A549 (cell line): ENCODE measurements around the gene TMEM131. TPM values are rescaled to one million over a fixed set of nuclear protein-coding genes. Genes with fewer than 3 reads are reported as not detected.

ENCODE experiments used
- ATAC-seq, 2 experiments: fragments of 200-7000 bp in 1 of 2; fragments of >200 bp in 1 of 2; cut with Nextera tagmentation in 1 of 2; cut with Tn5 transposase in 1 of 2; 3 replicates each; pipeline versions ENCODE4 v1.8.0 to v1.9.1; 2018 to 2020; ENCODE audit warnings: mild to moderate bottlenecking in 1 of 2, moderate library complexity in 1 of 2
- CTCF ChIA-PET: fragments of 300-600 bp; sonication (Branson Sonifier 250); formaldehyde crosslinking; extraction: SDS; loops from one replicate; lab custom pipeline; 2021; ENCODE audit warnings: antibody characterized with exemption, inconsistent platforms; lab: Yijun Ruan, JAX
- POLR2A ChIA-PET: fragments of 350-600 bp; formaldehyde crosslinking; extraction: SDS; loops from one replicate; lab custom pipeline; 2021; ENCODE audit warnings: antibody characterized with exemption, inconsistent platforms; lab: Yijun Ruan, JAX
- DNase-seq, 2 experiments: peaks; one replicate each; pipeline versions ENCODE4 v3.0.0 to v3.0.0-alpha.2; 2011 to 2016; ENCODE audit warnings: low read depth in 1 of 2, low spot score in 1 of 2
- FAIRE-seq: peaks from 2 replicates; lab custom pipeline; 2011; peaks lifted over from hg19 to GRCh38; lab: Jason Lieb, UNC
- H3K27ac ChIP-seq, 2 experiments: fragments of >200 bp; sonication (Bioruptor Twin); formaldehyde crosslinking; 3 replicates each; pipeline ENCODE4 v1.5.1; 2016 to 2017
- H3K4me1 ChIP-seq: fragments of >200 bp; sonication (Bioruptor Twin); formaldehyde crosslinking; 3 replicates; pipeline ENCODE4 v1.6.1; 2016
- H3K4me2 ChIP-seq: fragments of >200 bp; sonication (Bioruptor Twin); formaldehyde crosslinking; 3 replicates; pipeline ENCODE4 v1.6.1; 2016
- H3K4me3 ChIP-seq: fragments of >200 bp; sonication (Bioruptor Twin); formaldehyde crosslinking; 3 replicates; pipeline ENCODE4 v1.5.1; 2016
- H3K9me3 ChIP-seq: fragments of >200 bp; sonication (Bioruptor Twin); formaldehyde crosslinking; 3 replicates; pipeline ENCODE4 v1.6.1; 2016
- CBX8 ChIP-seq: fragments of 200-600 bp; sonication (generic); IDR thresholded peaks from 2 replicates; pipeline ENCODE4 v1.6.1; 2016
- E2F6 ChIP-seq: IDR thresholded peaks from 2 replicates; pipeline ENCODE4 v1.6.1; 2012; ENCODE audit warnings: low read depth, borderline replicate concordance
- EHMT2 ChIP-seq: fragments of 200-600 bp; sonication (generic); IDR thresholded peaks from 2 replicates; pipeline ENCODE4 v1.6.1; 2016; ENCODE audit warnings: antibody characterized with exemption, low read depth, mild to moderate bottlenecking, moderate library complexity
- ELK1 ChIP-seq: fragments of 150-350 bp; IDR thresholded peaks from 2 replicates; pipeline ENCODE4 v1.6.1; 2014; ENCODE audit warnings: low read depth, mild to moderate bottlenecking, low read length
- FOSB ChIP-seq: fragments of 250-450 bp; sonication (Bioruptor Pico); IDR thresholded peaks from 2 replicates; pipeline ENCODE4 v1.5.0; 2020; ENCODE audit warnings: mild to moderate bottlenecking, moderate library complexity
- HEYL ChIP-seq: fragments of 250-450 bp; sonication (Bioruptor Pico); IDR thresholded peaks from 2 replicates; pipeline ENCODE4 v1.8.0; 2021; ENCODE audit warnings: mild to moderate bottlenecking, moderate library complexity
- JUNB ChIP-seq: fragments of >200 bp; sonication (Bioruptor Twin); formaldehyde crosslinking; IDR thresholded peaks from 2 replicates; pipeline ENCODE4 v1.6.1; 2016
- MAZ ChIP-seq: fragments of 150-350 bp; IDR thresholded peaks from 2 replicates; pipeline ENCODE4 v1.6.1; 2014; ENCODE audit warnings: antibody characterized with exemption, low read depth, low read length, borderline replicate concordance
- NR3C1 ChIP-seq: fragments of >200 bp; sonication (Bioruptor Twin); formaldehyde crosslinking; IDR thresholded peaks from 3 replicates; pipeline ENCODE4 v1.6.1; 2017
- RARB ChIP-seq: fragments of 250-450 bp; sonication (Bioruptor Pico); IDR thresholded peaks from 2 replicates; pipeline ENCODE4 v1.8.0; 2021; ENCODE audit warnings: mild to moderate bottlenecking, moderate library complexity
- TP53 ChIP-seq: fragments of 250-450 bp; sonication (Bioruptor Pico); IDR thresholded peaks from 2 replicates; pipeline ENCODE4 v1.5.0; 2021; ENCODE audit warnings: mild to moderate bottlenecking, moderate library complexity
- ZFP36 ChIP-seq: fragments of 450-650 bp; IDR thresholded peaks from 2 replicates; pipeline ENCODE4 v1.6.1; 2014; ENCODE audit warnings: borderline replicate concordance; ENCODE audit not compliant: partially characterized antibody
- ZSCAN20 ChIP-seq: fragments of 250-450 bp; sonication (Bioruptor Pico); IDR thresholded peaks from 2 replicates; pipeline ENCODE4 v1.8.0; 2022; ENCODE audit warnings: mild to moderate bottlenecking, moderate library complexity
- WGBS: methylation state at CpG from one replicate; pipeline ENCODE4 v1.1.6; 2017; ENCODE audit errors: missing lambda C conversion rate; 5-methylcytosine and 5-hydroxymethylcytosine counted together
- polyA plus RNA-seq, 4 experiments: library from polyadenylated mRNA; depleted of rRNA in 3 of 4; stranded (reverse); fragments of >200 nt; fragmentation: RNase III in 1 of 4; extraction: RNeasy Plus Mini Kit Qiagen cat#74134 plus additional on column Dnase treatment in 1 of 4; gene quantifications; 2 replicates in 3 of 4; 3 replicates in 1 of 4; pipeline ENCODE4 v1.2.3, GENCODE V29; 2011 to 2017

The TMEM131 gene
- polyA plus RNA-seq, 2 of the 4 experiments (the other 2 are of a cell fraction): 14.5 to 21.8 TPM

- ChIA-PET POLR2A (no interaction called here), CTCF (interaction anchor here (0.8 kb wide), 1 partner anchor 88 kb away, joined by 3 read pairs; no protein-coding TSS in a partner anchor)
- no peak for TF ChIP-seq NR3C1
- no peak for TF ChIP-seq E2F6
- no peak for TF ChIP-seq EHMT2
- TF ChIP-seq MAZ: no peak
- ATAC-seq: no peak
- no peaks in the 10 kb centered on the region for H3K4me1 ChIP-seq
- no peak overlapping the region for H3K4me3 ChIP-seq
- no peaks in the 10 kb centered on the region for H3K9me3 ChIP-seq
- 69% methylated on average over 16 of the region's 16 CpGs for WGBS
- no peak overlapping the region for H3K27ac ChIP-seq
- DNase-seq: no peak
- H3K4me2 ChIP-seq: no peak overlapping the region
- FAIRE-seq: no peak
These were observed 276.2 kb downstream of the TMEM131 start for GRCh38 chr2:97719362-97720155.

GRCh38 chr2:97718942-97719341 is 276.8 kb downstream of the TMEM131 start:
- Histone ChIP-seq H3K27ac (no peak overlapping the region), H3K4me2 (no peak overlapping the region), H3K4me3 (no peak overlapping the region), H3K4me1 (no peaks in the 10 kb centered on the region), H3K9me3 (no peaks in the 10 kb centered on the region)
- TF ChIP-seq ZFP36: no peak
- no peak for DNase-seq
- ChIA-PET POLR2A (no interaction called here), CTCF (interaction anchor here (0.6 to 1.3 kb wide), 3 partner anchors 9 to 1082 kb away, joined by 3 to 7 read pairs (median 4); no protein-coding TSS in a partner anchor)
- 81% methylated on average over 3 of the region's 3 CpGs for WGBS
- ATAC-seq: no peak
- no peak for FAIRE-seq

GRCh38 chr2:97718051-97718882 is 277.5 kb downstream of the TMEM131 start:
- no peaks in the 10 kb centered on the region for H3K9me3 ChIP-seq
- DNase-seq (no peak), FAIRE-seq (no peak), ATAC-seq (no peak)
- no peaks in the 10 kb centered on the region for H3K4me1 ChIP-seq
- H3K4me2 ChIP-seq: no peak overlapping the region
- POLR2A ChIA-PET: no interaction called here
- CTCF ChIA-PET: interaction anchor here (0.6 to 1.3 kb wide), 3 partner anchors 9 to 1081 kb away, joined by 3 to 7 read pairs (median 4); no protein-coding TSS in a partner anchor
- H3K4me3 ChIP-seq: no peak overlapping the region
- 58% methylated on average over 14 of the region's 21 CpGs for WGBS
- H3K27ac ChIP-seq: no peak overlapping the region
- TF ChIP-seq FOSB (no peak), CBX8 (no peak), JUNB (no peak), HEYL (CRISPR knock-in tag) (no peak), TP53 (no peak), RARB (CRISPR knock-in tag) (no peak), ZSCAN20 (CRISPR knock-in tag) (no peak)

GRCh38 chr2:97717613-97717995 is 278.1 kb downstream of the TMEM131 start:
- ChIA-PET CTCF (interaction anchor here (0.7 to 1.3 kb wide), 3 partner anchors 8 to 100 kb away, joined by 3 to 7 read pairs (median 3); no protein-coding TSS in a partner anchor), POLR2A (no interaction called here)
- Histone ChIP-seq H3K4me3 (no peak overlapping the region), H3K4me2 (no peak overlapping the region), H3K27ac (no peak overlapping the region), H3K9me3 (no peaks in the 10 kb centered on the region), H3K4me1 (no peaks in the 10 kb centered on the region)
- WGBS: 36% methylated on average over 3 of the region's 3 CpGs
- ATAC-seq (no peak), FAIRE-seq (no peak), DNase-seq (no peak)
- TF ChIP-seq ELK1 (no peak), TP53 (no peak), NR3C1 (no peak)
